Left colon (tissue), 2 donors: Measurements from ENCODE around the gene SPOP. TPM values are rescaled to one million over a fixed set of nuclear protein-coding genes. Genes with fewer than 3 reads are reported as not detected.
A peak's percentile ranks its signal among the peaks of the same experiment; 100 is the strongest.

Experiments
- ATAC-seq: fragments of 200-7000 bp; cut with Tn5 transposase; one replicate; pipeline ENCODE4 v1.9.1; 2020; ENCODE audit warnings: mild to moderate bottlenecking, moderate library complexity
- DNase-seq, 2 donors: peaks; one replicate each; pipeline ENCODE4 v3.0.0-alpha.2; 2020
- intact Hi-C, 2 donors: fragments of 100-400 bp; cut with DNase I in 1 of 2; cut with micrococcal nuclease in 1 of 2; formaldehyde crosslinking; loops; one replicate each; pipeline versions ENCODE4 v1.11.2 to v1.14.0; 2022; cut with DNase I, micrococcal nuclease
- total RNA-seq, 2 donors: library from RNA; stranded (reverse); fragmentation: NEBNext Ultra II Directional; extraction: Animal tissue kit (Norgen Biotek cat#: 25700); gene quantifications; one replicate each; pipeline ENCODE4 v1.2.1, GENCODE V29; 2021
- donor health status: DM: no; HTN: no; CAD: no.
- donor health status: DM: yes; HTN: yes; CAD: no.

SPOP gene
- total RNA-seq, 2 donors from 2014 or later = 53.4 to 73.3 TPM

- DNase-seq (no peak), ATAC-seq (no peak)
- intact Hi-C loops = loop anchor here (5.0 kb wide), 3 partner anchors 53 to 128 kb away; partner anchors contain the start of gene NXPH3 (in 1 of the 2)
Measured at GRCh38 chr17:49699966-49700575, 22.2 kb upstream of the SPOP start.

GRCh38 chr17:49698005-49698404 lies 20.1 kb upstream of the SPOP start:
- intact Hi-C loops = loop anchor here (5.0 kb wide), 3 partner anchors 51 to 126 kb away; partner anchors contain the start of gene NXPH3 (in 1 of the 2)
- no peak for ATAC-seq
- DNase-seq = no peak

- DNase-seq (no peak), ATAC-seq (peak; percentile 42)
- intact Hi-C loops = loop anchor here (5.0 kb wide), 3 partner anchors 49 to 124 kb away; partner anchors contain the start of gene NXPH3 (in 1 of the 2)
Measured at GRCh38 chr17:49696233-49696761, 18.4 kb upstream of the SPOP start.

GRCh38 chr17:49695698-49696232 lies 17.9 kb upstream of the SPOP start:
- intact Hi-C loops = loop anchor here (5.0 kb wide), 3 partner anchors 48 to 123 kb away; partner anchors contain the start of gene NXPH3 (in 1 of the 2)
- ATAC-seq (no peak), DNase-seq (no peak)

- intact Hi-C loops = loop anchor here (5.0 kb wide), 3 partner anchors 48 to 123 kb away; partner anchors contain the start of gene NXPH3 (in 1 of the 2)
- ATAC-seq = peak; percentile 53
- peak in 1 of 2 donors; percentile 74 for DNase-seq
Measured at GRCh38 chr17:49694847-49695697, 17.2 kb upstream of the SPOP start.

- intact Hi-C loops = no loop called here
- ATAC-seq (no peak), DNase-seq (no peak)
Measured at GRCh38 chr17:49692751-49693150, 14.9 kb upstream of the SPOP start.

- ATAC-seq (no peak), DNase-seq (no peak)
- intact Hi-C loops = no loop called here
Measured at GRCh38 chr17:49691677-49692191, 13.8 kb upstream of the SPOP start.

GRCh38 chr17:49691086-49691676 lies 13.3 kb upstream of the SPOP start:
- ATAC-seq = peak; percentile 26
- intact Hi-C loops = no loop called here
- peak in 1 of 2 donors; percentile 51 for DNase-seq

- DNase-seq (no peak), ATAC-seq (no peak)
- intact Hi-C loops = no loop called here
Measured at GRCh38 chr17:49690256-49690655, 12.4 kb upstream of the SPOP start.

GRCh38 chr17:49688848-49689247 lies 11.0 kb upstream of the SPOP start:
- intact Hi-C loops = no loop called here
- no peak for ATAC-seq

GRCh38 chr17:49687878-49688491 lies 10.1 kb upstream of the SPOP start:
- ATAC-seq (peak; percentile 61), DNase-seq (no peak)
- intact Hi-C loops = no loop called here

More at GRCh38 chr17:49688848-49689247, 11.0 kb upstream of the SPOP start:
- DNase-seq = no peak

GRCh38 chr17:49681106-49681979 lies 3.4 kb upstream of the SPOP start:
- no peak for ATAC-seq
- no peak for DNase-seq
- intact Hi-C loops = no loop called here

GRCh38 chr17:49680314-49680713 lies 2.4 kb upstream of the SPOP start:
- ATAC-seq = no peak
- intact Hi-C loops = no loop called here
- DNase-seq = no peak

GRCh38 chr17:49677134-49677932 lies 564 bp downstream of the SPOP start:
- peak; percentile 97 to 98 for DNase-seq
- intact Hi-C loops = no loop called here
- ATAC-seq = peak; percentile 73

- DNase-seq = no peak
- intact Hi-C loops = no loop called here
- ATAC-seq = no peak
Measured at GRCh38 chr17:49676276-49676868, 1.5 kb downstream of the SPOP start.

GRCh38 chr17:49674507-49674906 lies 3.4 kb downstream of the SPOP start:
- DNase-seq (no peak), ATAC-seq (no peak)
- intact Hi-C loops = no loop called here
